Posterior cingulate gyrus (tissue), 11 donors: ENCODE results near the gene ALOXE3.

Experiments
- DNase-seq, 10 donors: peaks; one replicate each; pipeline versions ENCODE4 v3.0.0 to v3.0.0-alpha.2; 2020 to 2021; ENCODE audit warnings: mixed read lengths in 3 of 10
- intact Hi-C: fragments of 100-400 bp; cut with DNase I; formaldehyde crosslinking; loops from one replicate; pipeline ENCODE4 v1.15.1; 2023

ALOXE3 gene

DNA sequence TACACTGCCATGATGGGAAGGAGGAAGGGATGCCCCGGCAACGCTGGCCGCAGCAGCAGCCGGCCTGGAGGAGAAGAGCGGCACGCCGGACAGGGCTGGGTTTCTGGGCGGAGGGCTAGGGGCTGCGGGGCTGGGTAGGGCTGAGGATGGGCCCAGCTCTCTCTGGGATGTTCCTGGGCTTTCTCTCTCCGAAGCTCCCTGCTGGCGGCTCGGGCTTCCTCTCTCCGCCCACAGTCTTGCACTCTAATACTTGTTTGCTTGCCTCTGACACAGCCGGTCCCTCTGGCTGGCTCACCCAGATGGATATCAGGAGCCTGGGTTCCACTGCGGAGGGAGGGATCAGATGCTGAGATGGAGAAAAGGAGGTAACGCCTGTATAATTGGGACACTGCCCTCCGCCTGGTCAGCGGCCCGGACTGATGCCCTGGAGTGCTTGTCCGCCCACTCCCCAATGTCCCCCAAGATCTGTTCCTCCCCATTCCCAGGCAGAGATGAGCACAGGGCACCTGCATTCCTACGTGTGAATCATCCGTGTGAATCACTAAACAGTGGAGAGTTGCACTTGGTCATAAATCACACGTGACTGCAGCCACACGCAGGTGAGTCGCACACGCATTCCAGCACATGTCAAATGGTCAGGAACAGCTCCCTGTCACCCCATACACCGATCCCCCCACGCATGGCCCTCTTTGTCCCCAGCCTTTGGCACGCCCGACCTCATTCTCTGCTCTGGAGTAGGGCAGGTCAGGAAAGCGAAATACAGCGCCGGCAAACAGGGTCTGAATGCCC lies at the start of gene ALOXE3:
TSS of gene ALOXE3 (minus strand) at position 535 of the 789 bp plus-strand sequence. CDS start at position 11, 524 bp downstream.
- peak in 5 of 10 donors; percentile 15 to 91 (median 78) for DNase-seq
- intact Hi-C loops: loop anchor here (2.0 kb wide), 2 partner anchors 37 to 105 kb away; no protein-coding TSS in a partner anchor

DNA sequence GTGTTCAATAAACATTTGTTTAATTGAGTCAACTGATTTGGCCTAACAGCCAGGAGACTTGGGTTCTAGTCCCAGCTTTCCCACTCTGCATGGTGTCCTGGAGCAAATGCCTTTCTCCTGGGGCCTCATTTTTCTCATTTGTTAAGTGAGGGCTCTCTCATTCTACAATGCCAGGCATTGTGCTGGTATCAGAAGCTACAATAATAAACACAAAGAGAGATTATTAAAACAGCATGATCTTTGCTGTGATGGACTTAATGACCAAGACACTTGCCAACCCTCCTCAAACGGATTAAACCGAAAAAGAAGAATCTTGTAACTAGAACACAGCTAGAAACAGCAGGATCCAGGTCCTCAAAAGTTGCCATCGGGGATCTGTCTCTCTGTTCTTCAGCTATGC lies 49.2 kb upstream of the ALOXE3 start:
- DNase-seq: peak in 2 of 10 donors; percentile 2 to 16
- intact Hi-C loops: no loop called here

DNA sequence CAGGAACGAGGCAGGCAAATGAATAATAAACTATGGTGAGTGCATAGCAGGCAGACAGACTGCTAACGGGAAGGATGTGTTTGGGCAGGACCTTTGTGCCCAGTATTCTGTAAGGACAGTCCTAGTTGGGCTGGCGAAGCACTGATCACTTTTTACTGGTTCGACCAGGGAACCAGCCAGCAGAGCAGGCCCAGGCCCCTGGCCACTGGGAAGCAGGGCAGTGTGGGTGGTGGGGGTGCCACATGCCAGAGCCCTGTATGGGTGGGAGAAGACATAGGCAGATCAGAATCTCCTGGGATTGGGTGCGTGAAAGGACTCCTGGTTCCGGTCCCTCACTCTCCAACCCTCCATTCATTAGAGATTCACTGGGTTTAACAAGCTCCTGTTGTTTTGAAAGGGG lies 48.4 kb upstream of the ALOXE3 start:
- intact Hi-C loops: no loop called here
- peak in 3 of 10 donors; percentile 8 to 62 (median 31) for DNase-seq

DNA sequence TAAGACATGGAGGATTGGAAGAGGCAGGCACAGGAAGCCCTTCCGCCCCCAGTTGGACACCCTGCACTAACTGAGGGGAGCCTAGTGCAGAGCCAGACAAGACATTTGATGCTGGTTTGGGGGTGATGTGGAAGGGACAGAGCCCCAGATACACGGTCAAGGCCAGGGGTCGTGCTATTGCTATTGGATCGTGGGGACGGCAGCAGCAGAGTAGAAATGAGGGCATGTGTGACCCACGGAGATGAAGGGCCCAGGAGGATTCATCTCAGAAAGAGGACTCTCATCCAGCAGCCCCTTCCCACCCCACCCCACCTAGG lies 46.5 kb upstream of the ALOXE3 start:
- DNase-seq: peak in 3 of 10 donors; percentile 30 to 51 (median 47)
- intact Hi-C loops: loop anchor here (1.0 kb wide), 1 partner anchor 9 kb away; no protein-coding TSS in a partner anchor

DNA sequence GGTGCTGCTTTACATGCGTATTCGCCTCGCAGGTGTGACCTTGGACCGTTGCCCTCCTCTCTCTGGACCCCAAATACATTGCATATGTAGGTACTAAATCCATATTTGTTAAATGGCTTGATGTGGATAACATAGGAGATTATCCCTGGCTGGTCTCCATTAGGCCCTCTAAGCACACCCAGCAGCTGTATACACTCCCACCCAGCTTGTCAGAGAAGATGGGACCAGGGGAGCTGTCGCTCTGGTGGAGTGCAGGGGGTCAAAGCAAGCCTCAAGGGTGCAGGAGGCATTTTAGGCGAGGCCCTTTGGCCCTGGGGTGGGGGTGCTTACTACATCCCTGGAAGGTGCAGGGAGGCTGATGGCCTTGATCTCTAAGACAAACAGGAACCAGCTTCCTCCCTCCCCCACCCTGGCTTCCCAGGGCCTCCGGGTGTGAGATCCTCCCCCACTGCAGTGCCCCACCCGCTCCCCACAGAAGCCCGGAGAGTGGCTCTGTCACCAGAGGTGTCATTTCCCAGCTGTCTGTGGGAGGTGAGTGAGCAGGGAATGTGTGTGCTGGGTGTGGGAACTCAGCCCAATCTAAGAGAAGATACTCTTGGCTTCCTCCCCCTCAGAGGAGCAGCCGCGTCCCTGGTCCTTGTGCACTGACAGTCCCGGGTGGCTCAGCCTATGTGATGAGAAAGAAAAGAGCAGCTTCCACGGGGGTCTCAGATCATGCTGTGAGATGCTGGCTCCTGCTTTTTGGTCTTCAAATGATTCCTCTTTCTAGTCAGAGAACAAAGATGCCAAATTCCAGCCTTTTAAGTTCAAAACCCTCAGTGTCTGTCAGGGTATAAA lies 45.9 kb upstream of the ALOXE3 start:
- intact Hi-C loops: loop anchor here (1.0 to 2.0 kb wide), 2 partner anchors 9 to 23 kb away; no protein-coding TSS in a partner anchor
- DNase-seq: peak in 8 of 10 donors; percentile 69 to 96 (median 78)

DNA sequence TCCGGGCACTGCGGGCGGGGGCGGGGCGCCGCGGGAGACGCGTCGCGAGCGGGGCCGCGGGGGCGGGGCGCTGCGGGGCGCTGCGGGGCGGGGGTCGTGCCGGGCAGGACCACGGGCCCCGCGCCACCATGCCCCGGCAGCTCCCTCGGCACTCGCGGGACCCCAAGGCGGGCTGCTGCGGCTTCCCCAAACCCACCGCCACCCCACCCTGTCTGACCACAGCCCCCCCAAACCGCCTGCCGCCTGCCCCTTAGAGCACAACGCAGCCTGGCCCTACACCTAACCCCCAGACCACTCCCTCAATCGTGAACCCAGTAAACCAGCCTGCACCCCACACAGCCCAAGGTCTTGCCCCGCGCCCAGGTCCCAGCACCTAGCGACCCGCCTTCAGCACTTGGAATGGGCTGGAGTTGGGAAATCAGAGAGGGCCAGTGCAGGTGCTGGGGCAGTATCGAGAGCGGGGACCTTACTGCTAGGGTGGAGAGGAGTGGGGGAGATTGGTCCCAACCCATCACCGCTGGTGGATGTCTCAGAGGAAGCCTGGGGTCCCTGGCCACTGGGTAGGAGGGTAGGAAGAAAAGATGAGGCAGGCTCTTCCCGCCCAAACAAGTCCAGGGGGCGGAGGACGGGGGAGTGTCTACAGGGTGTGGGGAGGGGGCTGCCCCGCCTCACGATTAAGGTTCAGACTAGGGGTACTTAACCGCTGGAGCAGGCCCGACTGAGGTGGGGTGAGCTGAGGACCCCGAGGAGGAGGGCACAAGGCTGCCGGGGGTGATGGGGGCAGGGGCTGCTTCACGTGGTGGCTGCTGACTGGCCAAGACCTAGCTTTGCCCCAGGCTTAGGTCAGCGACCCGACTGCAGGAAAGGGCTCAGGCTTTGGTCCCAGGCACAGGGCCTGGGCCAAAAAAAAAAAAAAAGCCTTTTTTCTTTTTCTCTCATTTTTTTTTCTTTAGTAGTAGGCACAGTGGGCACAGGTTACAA lies 45.0 kb upstream of the ALOXE3 start:
- DNase-seq: peak in 4 of 10 donors; percentile 24 to 75 (median 70)
- intact Hi-C loops: loop anchor here (2.0 kb wide), 1 partner anchor 24 kb away; no protein-coding TSS in a partner anchor

DNA sequence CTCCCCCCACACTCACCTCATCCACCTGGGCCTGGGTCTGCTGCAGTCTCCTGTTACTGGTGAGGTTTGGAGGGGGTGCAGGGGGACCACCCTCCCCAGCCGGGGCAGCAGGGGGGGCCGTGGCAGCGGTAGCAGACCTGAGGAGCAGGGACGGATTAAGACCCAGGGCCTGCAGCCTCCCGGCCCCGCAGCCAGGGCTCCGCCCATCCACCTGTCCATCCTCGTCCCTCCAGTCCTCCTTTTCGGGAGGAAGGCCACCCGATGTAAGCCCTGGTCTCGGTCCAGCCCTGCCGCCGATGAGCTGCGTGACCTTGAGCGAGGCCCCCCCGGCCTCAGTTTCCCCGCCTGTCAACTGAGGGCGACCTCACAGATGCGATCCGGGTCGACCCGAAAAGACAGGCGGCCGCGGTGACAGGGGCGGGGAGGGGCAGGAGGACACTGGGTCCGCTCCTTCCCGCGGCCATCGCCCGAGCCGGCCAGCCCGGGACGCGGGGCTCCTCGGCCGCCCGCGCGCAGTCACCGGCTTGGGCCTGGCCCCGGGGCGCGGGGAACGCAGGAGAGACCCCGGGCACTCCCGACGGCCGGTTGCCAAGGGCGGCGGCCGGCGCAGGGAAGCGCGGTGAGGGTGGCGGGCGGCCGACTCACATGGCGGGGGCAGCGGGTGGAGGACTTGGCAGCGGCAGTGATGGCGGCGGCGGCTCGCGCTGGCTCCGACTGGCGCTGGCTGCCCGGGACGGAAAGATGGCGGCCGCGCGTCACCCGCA lies 44.1 kb upstream of the ALOXE3 start, which contains the start of gene VAMP2:
TSS of gene VAMP2 (minus strand) at position 716 of the 764 bp plus-strand sequence. CDS start at position 647, 69 bp downstream.
- intact Hi-C loops: loop anchor here (2.0 kb wide), 1 partner anchor 24 kb away; no protein-coding TSS in a partner anchor
- peak; percentile 66 to 97 (median 82) for DNase-seq

DNA sequence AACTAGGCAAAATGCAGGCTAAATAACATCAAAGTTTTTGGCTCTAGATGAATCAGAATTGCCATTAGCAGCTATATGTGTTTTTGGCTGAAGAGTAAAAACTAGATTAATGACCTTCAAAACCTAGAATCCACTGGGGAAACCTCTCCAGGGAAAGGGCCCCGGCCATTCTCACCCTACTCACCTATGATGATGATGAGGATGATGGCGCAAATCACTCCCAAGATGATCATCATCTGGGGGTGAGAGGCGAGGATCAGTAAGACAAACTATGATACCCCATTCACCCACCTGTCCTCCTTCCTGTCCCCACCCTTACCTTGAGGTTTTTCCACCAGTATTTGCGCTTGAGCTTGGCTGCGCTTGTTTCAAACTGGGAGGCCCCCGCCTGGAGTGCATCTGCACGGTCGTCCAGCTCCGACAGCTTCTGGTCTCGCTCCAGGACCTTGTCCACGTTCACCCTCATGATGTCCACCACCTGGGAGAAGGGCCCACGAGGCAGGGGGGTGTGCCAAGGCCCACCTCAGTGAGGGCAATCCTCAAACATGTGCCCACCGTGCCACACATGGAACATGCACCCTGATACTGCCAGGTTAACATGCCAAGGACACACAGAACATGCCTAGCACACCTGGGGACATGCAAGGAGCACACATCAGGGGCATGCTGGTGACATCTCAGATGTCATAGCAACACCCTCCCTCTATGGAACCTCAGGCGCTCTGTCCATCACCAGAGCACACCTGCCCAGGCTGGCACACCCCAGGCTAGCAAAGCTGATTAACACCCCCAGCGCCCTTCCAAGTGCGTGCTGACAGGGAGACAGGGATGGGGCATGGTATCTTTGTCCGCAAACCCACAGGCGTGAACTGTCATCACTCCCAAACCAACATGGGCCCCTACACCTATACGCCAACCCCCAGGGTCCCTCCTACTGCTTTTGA lies 43.2 kb upstream of the ALOXE3 start:
- intact Hi-C loops: loop anchor here (2.0 kb wide), 1 partner anchor 25 kb away; no protein-coding TSS in a partner anchor
- DNase-seq: peak in 3 of 10 donors; percentile 63 to 78 (median 75)

DNA sequence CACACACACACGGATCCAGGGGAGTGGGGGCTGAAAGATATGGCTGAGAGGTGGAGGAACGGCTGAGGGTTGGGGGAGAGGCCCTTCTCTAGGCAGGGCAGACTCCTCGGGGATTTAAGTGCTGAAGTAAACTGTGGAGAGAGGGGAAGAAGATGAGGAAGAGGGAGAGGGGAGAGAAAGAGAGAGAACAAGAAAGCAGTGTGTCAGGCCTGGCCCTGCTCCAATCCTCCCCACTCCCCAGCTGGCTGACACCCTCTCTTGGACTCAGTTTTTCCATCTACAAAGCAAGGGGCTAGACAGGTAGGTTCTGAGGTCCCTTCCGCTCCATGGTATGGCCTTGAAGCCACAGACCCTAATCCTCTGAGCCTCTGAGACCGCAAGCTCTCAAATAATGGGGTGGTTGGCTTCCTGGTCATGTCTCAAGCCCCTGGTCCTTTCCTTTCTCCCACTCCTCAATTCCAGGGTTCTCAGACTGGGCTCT lies 42.5 kb upstream of the ALOXE3 start:
- intact Hi-C loops: no loop called here
- DNase-seq: peak in 3 of 10 donors; percentile 25 to 46 (median 27)

DNA sequence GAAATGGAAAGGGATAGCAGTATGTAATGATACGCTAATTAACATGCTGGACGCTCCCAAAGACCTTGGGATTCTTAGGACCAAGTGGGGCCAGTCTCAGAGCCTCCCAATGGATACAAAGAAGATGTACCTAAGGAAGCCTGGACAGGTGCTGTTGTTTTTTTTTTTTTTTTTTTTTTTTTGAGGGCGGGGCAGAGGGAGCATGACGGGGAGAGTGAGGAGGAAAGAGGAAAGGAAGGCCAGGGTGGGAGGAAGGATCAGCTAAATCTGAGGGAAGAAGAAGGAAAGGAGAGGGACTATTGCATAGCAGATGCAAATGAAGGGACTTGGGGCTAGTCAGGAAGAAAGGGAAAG lies 41.9 kb upstream of the ALOXE3 start:
- peak in 2 of 10 donors; percentile 3 to 8 for DNase-seq
- intact Hi-C loops: no loop called here

DNA sequence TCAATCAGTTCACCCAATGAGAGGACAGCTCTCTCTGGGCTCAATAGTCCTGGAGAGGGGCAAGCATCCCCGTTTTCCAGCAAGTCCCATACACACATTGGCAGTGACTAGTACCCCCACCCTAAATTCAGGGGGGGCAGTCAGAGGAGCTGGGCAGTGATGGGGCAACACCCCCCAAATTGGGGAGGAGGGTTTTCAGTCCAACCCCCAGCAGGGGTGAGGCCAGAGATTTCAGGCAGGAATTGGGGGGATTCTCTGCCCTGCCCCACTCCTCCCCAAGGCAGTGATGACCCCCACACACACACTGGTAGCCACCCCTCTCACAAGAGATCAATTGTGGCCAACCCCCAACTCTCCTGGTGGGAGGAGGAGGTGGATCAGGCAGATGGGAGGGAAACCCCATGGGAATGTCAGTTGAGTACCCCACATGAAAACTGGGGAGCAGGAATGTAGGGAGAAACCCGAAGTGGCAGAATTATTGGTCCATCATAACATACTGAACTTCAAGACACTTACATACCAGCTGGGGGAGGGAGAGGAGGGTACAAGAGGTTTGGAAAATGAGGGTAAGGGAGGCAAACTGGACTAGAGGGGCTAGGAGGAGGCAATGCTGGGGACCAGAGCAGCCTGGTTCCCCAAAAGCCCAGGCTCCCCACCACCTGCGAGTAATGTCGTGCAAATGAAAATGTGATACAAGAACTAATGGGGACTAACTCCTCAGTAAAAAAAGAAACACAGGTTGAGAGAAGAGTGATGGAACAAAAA lies 41.3 kb upstream of the ALOXE3 start:
- intact Hi-C loops: loop anchor here (5.0 kb wide), 1 partner anchor 37 kb away; the partner anchor contains the start of gene HES7
- DNase-seq: peak in 3 of 10 donors; percentile 28 to 47 (median 29)

DNA sequence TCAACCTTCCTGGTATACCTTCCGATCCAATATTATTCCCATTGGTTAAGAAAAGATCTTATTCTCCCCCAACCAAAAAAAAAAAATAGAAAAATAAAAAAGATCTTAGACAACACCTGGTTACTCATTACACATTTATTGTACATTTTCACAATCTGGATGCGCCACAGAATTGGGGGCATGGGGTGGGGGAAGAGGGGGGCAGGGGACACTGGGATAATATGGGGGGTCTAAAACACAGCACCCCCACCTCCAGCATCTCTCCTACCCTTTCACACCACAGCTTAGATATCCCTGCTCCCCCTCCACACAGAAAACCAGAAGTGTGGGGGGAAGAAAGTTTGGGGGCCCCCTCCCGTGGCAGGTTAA lies 40.7 kb upstream of the ALOXE3 start:
- intact Hi-C loops: loop anchor here (5.0 kb wide), 1 partner anchor 37 kb away; the partner anchor contains the start of gene HES7
- no peak for DNase-seq

DNA sequence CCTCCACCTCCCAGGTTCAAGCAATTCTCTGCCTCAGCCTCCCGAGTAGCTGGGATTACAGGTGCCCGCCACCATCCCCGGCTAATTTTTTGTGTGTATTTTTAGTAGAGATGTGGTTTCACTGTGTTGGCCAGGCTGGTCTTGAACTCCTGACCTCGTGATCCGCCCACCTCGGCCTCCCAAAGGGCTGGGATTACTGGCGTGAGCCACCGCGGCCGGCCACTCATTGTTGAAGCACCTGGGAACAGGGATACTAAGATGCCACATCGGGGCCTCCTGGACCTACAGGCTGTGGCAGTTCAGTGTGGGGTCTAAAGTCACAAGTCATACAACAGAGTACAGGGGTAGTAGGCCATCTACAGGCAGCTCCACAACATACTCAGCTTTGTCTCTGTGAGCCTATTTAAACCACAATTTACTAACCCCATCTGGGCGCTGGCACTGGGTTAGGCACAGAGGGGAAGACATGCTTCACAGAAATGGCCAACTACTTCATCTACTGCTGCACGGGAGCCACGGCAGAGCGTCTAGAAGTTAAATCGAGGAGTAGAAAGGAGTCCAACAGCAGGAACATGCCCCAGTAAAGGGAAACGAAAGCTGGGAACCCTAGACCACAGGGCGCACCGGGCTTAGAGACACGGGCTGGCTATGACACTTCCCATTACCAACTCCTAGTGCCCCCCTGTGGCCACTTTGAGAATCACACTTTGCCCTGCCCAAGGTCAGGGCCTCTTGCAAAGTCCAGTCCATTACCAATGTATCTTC lies 40.1 kb upstream of the ALOXE3 start:
- peak; percentile 79 to 98 (median 93) for DNase-seq
- intact Hi-C loops: loop anchor here (5.0 kb wide), 1 partner anchor 36 kb away; the partner anchor contains the start of gene HES7

DNA sequence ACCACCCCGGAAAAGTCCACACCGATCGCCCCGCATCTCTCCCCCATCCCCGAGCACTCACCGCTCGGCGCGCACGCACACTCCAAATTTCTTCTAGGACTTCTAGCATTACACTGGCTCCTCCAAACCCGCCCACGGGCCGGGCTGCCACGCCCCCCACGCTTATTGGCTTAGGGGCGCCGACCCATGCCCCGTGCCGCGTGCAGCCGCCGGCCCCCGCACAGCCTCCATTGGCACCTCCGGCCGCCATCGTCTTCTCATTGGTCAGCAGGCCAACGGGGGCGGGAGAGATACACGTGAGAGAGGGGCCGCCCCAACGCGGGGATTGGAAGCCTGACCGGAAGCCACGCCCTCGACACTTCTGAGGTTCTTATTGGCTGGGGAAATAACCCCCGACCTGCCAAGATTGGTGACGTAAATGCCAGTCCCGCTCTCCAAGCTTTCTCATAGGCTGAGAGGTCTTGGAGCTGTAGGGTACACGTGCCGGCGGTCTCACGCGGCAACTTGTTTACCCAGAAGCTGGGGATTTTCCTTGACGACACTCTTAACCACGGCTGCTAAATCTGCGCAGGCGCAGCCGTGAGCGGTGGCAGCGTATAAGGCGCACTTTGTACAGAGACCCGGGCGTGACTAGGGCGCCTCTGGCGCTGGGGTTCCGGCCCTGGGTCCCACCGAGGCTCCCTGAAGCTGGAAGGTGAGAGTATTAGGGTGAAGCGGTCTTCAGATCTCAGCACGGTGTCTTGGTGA lies 38.1 kb upstream of the ALOXE3 start:
- intact Hi-C loops: loop anchor here (1.0 to 5.0 kb wide), 2 partner anchors 18 to 34 kb away; partner anchors contain the start of gene HES7
- peak; percentile 98 to 100 (median 99) for DNase-seq

DNA sequence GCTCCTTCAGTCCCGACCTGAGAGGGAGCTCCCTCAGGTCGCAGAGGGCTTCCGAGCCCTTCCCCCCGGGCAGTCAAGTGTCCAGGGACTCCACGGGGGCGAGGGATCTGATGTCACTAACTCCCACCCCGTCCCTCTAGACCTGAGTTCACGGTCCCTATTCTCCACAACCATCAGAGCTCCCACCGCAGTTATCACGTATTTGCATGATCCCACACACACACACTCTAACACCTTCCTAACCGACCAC lies 37.6 kb upstream of the ALOXE3 start:
- intact Hi-C loops: loop anchor here (1.0 to 5.0 kb wide), 2 partner anchors 18 to 34 kb away; partner anchors contain the start of gene HES7
- DNase-seq: peak in 2 of 10 donors; percentile 52 to 69
